ENCODE measurements around the gene DGLUCY. TPM values are rescaled to one million over a fixed set of nuclear protein-coding genes. Genes with fewer than 3 reads are reported as not detected.

DGLUCY gene
- total RNA-seq, 3 donors from 2014 or later: 32.6 to 35.7 (median 34.4) TPM

DNA sequence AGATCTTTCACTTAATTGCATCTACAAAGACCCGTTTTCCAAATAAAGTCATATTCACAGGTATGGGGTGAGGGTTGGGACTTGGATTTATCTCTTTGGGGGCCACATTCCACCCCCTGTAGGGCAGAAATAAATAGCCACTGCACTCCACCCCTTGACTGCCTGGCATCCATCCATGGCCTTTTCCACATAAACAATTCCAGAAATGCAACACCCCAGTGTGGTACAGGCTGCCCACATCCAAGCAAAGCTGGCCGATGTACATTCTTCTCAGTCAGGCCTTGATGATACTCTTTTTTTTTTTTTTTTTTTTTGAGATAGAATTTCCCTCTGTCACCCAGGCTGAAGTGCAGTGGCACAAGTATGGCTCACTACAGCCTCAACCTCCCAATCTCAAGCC is 12.9 kb downstream of the DGLUCY start:
- H3K36me3 ChIP-seq: no peaks in the 10 kb centered on the region
- no peaks in the 10 kb centered on the region for H3K9me3 ChIP-seq
- no peak for DNase-seq (ENCODE audit: low spot score in 2 of 2)
- H3K4me1 ChIP-seq: peaks cover 3 to 11% of the 10 kb centered on the region in 2 donors
- intact Hi-C loops (cut with DNase I; ENCODE audit: low total_unique reads): no loop called here
- H3K4me3 ChIP-seq: no peak overlapping the region
- TF ChIP-seq POLR2A (IDR thresholded peaks at IDR 0.05) (no peak), POLR2AphosphoS5 (IDR thresholded peaks at IDR 0.05) (no peak)
- TF ChIP-seq, protein P1, sequence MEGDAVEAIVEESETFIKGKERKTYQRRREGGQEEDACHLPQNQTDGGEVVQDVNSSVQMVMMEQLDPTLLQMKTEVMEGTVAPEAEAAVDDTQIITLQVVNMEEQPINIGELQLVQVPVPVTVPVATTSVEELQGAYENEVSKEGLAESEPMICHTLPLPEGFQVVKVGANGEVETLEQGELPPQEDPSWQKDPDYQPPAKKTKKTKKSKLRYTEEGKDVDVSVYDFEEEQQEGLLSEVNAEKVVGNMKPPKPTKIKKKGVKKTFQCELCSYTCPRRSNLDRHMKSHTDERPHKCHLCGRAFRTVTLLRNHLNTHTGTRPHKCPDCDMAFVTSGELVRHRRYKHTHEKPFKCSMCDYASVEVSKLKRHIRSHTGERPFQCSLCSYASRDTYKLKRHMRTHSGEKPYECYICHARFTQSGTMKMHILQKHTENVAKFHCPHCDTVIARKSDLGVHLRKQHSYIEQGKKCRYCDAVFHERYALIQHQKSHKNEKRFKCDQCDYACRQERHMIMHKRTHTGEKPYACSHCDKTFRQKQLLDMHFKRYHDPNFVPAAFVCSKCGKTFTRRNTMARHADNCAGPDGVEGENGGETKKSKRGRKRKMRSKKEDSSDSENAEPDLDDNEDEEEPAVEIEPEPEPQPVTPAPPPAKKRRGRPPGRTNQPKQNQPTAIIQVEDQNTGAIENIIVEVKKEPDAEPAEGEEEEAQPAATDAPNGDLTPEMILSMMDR (IDR thresholded peaks at IDR 0.05): no peak
- no peaks in the 10 kb centered on the region for H3K27me3 ChIP-seq
- peak overlapping the region; percentile 30 to 88 for H3K27ac ChIP-seq

DNA sequence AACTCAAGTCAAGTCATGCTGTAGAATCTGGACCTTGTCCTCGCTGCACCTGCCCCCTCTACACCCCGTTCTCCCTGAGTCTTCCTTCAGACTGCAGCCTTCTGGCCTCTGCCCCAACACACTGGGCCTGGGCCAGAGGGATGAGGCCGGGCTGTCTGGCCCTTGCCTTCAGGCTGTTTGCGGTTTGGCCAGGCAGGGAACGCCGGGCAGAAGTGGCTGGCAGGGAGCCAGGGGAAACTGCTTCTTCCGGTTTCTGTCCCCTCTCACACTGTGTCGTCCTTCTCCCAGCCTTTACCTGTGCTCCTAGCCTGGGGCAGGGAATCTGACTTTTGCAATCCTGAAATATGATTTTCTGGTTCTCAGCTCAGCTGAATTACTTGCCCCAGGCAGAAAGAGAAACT is 13.5 kb downstream of the DGLUCY start:
- intact Hi-C loops (cut with DNase I; ENCODE audit: low total_unique reads): no loop called here
- H3K4me1 ChIP-seq: peaks cover 3 to 11% of the 10 kb centered on the region in 2 donors
- no peak overlapping the region for H3K4me3 ChIP-seq
- H3K36me3 ChIP-seq: no peaks in the 10 kb centered on the region
- TF ChIP-seq POLR2A (IDR thresholded peaks at IDR 0.05) (no peak), POLR2AphosphoS5 (IDR thresholded peaks at IDR 0.05) (peak; percentile 78 to 92 (median 89))
- TF ChIP-seq, protein P1 (IDR thresholded peaks at IDR 0.05): no peak
- H3K27ac ChIP-seq: peak overlapping the region; percentile 30 to 88
- H3K27me3 ChIP-seq: no peaks in the 10 kb centered on the region
- H3K9me3 ChIP-seq: no peaks in the 10 kb centered on the region
- peak; percentile 96 to 99 for DNase-seq (ENCODE audit: low spot score in 2 of 2)

DNA sequence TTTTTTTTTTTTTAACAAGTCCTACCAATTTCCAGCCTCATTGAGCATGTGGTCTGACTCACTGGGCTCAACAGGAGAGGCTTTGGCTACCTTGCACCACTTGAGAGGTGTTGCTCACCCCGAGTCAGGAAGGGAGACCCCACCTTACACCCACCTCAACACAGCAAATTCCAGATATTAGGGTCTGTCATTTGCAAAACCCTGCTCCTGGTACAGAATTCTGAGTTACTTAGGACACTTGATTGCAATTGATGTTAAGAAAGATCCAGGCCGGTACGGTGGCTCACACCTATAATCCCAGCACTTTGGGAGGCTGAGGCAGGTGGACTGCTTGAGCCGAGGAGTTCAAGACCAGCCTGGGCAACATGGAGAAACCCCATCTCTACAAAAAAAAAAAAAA is 14.1 kb downstream of the DGLUCY start:
- intact Hi-C loops (cut with DNase I; ENCODE audit: low total_unique reads): no loop called here
- Histone ChIP-seq H3K36me3 (no peaks in the 10 kb centered on the region), H3K4me3 (no peak overlapping the region), H3K9me3 (no peaks in the 10 kb centered on the region), H3K4me1 (peaks cover 3 to 11% of the 10 kb centered on the region in 2 donors), H3K27ac (peak overlapping the region; percentile 71 to 88), H3K27me3 (no peaks in the 10 kb centered on the region)
- TF ChIP-seq POLR2A (IDR thresholded peaks at IDR 0.05) (no peak), POLR2AphosphoS5 (IDR thresholded peaks at IDR 0.05) (no peak)
- TF ChIP-seq, protein P1 (IDR thresholded peaks at IDR 0.05): no peak
- no peak for DNase-seq (ENCODE audit: low spot score in 2 of 2)

DNA sequence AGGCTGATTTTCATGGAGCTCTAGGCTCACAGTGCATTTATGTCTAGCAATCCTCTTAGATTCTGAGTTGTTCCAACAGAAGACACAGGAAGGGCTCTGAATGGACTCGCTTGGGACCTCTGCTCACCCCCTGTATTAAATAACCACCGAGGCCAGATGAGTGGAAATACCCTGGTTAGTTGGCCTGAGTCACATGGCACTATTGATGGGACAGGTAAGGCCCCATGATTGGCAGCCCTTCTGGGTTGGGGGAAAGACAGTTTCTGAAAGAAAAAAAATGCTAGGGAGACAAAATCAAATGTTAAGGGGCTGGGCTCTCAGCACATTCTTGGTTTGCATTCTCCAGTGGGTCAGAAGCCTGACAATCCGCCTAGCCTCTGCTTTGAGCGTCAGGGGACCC is 14.8 kb downstream of the DGLUCY start:
- TF ChIP-seq POLR2AphosphoS5 (IDR thresholded peaks at IDR 0.05): no peak
- no peak for TF ChIP-seq POLR2A (IDR thresholded peaks at IDR 0.05)
- TF ChIP-seq, protein P1 (IDR thresholded peaks at IDR 0.05): no peak
- intact Hi-C loops (cut with DNase I; ENCODE audit: low total_unique reads): no loop called here

DNA sequence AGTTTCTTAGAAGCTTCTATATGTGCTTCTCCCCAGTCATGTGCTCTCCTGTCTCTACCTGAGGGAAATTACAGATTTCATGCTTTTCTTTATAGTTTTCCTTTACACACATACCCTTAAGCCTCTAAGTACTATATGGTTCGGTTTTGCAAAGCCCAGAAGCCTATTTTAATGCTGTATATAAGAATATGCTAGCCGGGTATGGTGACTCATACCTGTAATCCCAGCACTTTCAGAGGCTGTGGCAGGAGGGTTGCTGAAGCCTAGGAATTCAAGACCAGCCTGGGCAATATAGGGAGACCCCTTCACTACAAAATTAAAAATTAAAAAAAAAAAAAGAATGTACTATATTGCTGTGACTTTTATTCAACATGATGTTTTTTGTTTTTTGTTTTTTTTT is 15.4 kb downstream of the DGLUCY start:
- Histone ChIP-seq H3K9me3 (no peaks in the 10 kb centered on the region), H3K4me1 (peaks cover under 1 to 8% of the 10 kb centered on the region in 2 donors), H3K4me3 (no peak overlapping the region), H3K27ac (peak overlapping the region in 1 of 2 donors; percentile 88), H3K27me3 (no peaks in the 10 kb centered on the region), H3K36me3 (no peaks in the 10 kb centered on the region)
- TF ChIP-seq POLR2A (IDR thresholded peaks at IDR 0.05): no peak
- TF ChIP-seq, protein P1 (IDR thresholded peaks at IDR 0.05): no peak
- TF ChIP-seq POLR2AphosphoS5 (IDR thresholded peaks at IDR 0.05): no peak
- intact Hi-C loops (cut with DNase I; ENCODE audit: low total_unique reads): no loop called here
- DNase-seq (ENCODE audit: low spot score in 2 of 2): no peak

More for the DNA sequence above, 14.8 kb downstream of the DGLUCY start:
- peak overlapping the region; percentile 33 to 88 for H3K27ac ChIP-seq
- no peak for DNase-seq (ENCODE audit: low spot score in 2 of 2)
- no peaks in the 10 kb centered on the region for H3K36me3 ChIP-seq
- no peak overlapping the region for H3K4me3 ChIP-seq
- H3K9me3 ChIP-seq: no peaks in the 10 kb centered on the region
- peaks cover 3 to 11% of the 10 kb centered on the region in 2 donors for H3K4me1 ChIP-seq
- H3K27me3 ChIP-seq: no peaks in the 10 kb centered on the region

All from breast epithelium (tissue), 4 donors.